ENCODE data around the gene UQCC3. TPM values are rescaled to one million over a fixed set of nuclear protein-coding genes. Genes with fewer than 3 reads are reported as not detected.
A peak's percentile ranks its signal among the peaks of the same experiment; 100 is the strongest.

The UQCC3 gene
- total RNA-seq, 1 experiment from 2014 or later: 17.9 TPM

- Histone ChIP-seq H3K36me3 (ENCODE audit: control insufficient read depth in 1 of 2, insufficient read depth in 2 of 2, low read length in 2 of 2) (peaks cover 4 to 11% of the 10 kb centered on the region in 2 experiments; a peak in 3 of 4 replicates), H3K4me1 (ENCODE audit: control insufficient read depth in 1 of 2, insufficient read depth in 2 of 2, low read length in 2 of 2) (peaks cover 23 to 44% of the 10 kb centered on the region in 2 experiments), H4K20me1 (ENCODE audit: insufficient read depth) (no peaks in the 10 kb centered on the region), H2AFZ (ENCODE audit: low read depth, low read length, poor library complexity, severe bottlenecking) (peak within 1 kb of the TSS; percentile 43), H3K4me2 (ENCODE audit: low read length) (peak within 1 kb of the TSS; percentile 95), H3K4me3 (replicated peaks in 1 of 2; ENCODE audit: low read depth in 1 of 2, low read length in 2 of 2) (peak within 1 kb of the TSS; percentile 80 to 87), H3K9me3 (ENCODE audit: control insufficient read depth in 1 of 2, insufficient read depth in 1 of 2, low read depth in 1 of 2, low read length in 2 of 2) (no peaks in the 10 kb centered on the region), H3K9ac (ENCODE audit: low read length) (peak within 1 kb of the TSS; percentile 84), H3K9me2 (ENCODE audit: insufficient read depth) (no peaks in the 10 kb centered on the region), H3K79me2 (ENCODE audit: insufficient read depth, low read length) (peaks cover 42% of the 10 kb centered on the region), H3K27me3 (ENCODE audit: insufficient read depth, low read length) (no peaks in the 10 kb centered on the region), H3K27ac (ENCODE audit: low read depth, low read length) (peak within 1 kb of the TSS; percentile 82)
- ATAC-seq (peak; percentile 73), DNase-seq (ENCODE audit: low read depth, low spot score) (peak; percentile 64)
- BruUV-seq (replicated peaks): TSS peak; percentile 80
- ChIA-PET CTCF (interaction anchor here (0.7 to 3.1 kb wide), 2 partner anchors 58 to 284 kb away, joined by 3 to 8 read pairs; no protein-coding TSS in a partner anchor), POLR2A (interaction anchor here (0.7 to 3.0 kb wide), 4 partner anchors 11 to 162 kb away, joined by 3 to 16 read pairs (median 9); partner anchors contain the start of gene MTA2), RAD21 (ENCODE audit: low non-redundant PET in 1 of 2, low total read pairs in 2 of 2, uncharacterized antibody in 2 of 2, unreplicated experiment in 2 of 2) (interaction anchor here in 1 of 2 experiments (0.6 kb wide), 1 partner anchor 123 kb away, joined by 4 read pairs; no protein-coding TSS in a partner anchor)
- intact Hi-C loops (cut with micrococcal nuclease): loop anchor here (10.0 kb wide), 1 partner anchor 86 kb away; the partner anchor contains the start of gene POLR2G
- no peak for TF ChIP-seq RAD21 (IDR thresholded peaks at IDR 0.05; ENCODE audit: low read depth)
- TF ChIP-seq YY1 (IDR thresholded peaks at IDR 0.05; ENCODE audit: extremely low read depth, insufficient replicate concordance, low read depth, low read length): peak; percentile 21
- TF ChIP-seq FOSL1 (IDR thresholded peaks at IDR 0.05; ENCODE audit: low read depth): no peak
- TF ChIP-seq, protein P1, sequence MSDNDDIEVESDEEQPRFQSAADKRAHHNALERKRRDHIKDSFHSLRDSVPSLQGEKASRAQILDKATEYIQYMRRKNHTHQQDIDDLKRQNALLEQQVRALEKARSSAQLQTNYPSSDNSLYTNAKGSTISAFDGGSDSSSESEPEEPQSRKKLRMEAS (IDR thresholded peaks at IDR 0.05): no peak
- TF ChIP-seq ZFX (IDR thresholded peaks at IDR 0.05): 0 out of 2 replicates have a peak, but pooled peaks have one; percentile 25
- TF ChIP-seq CEBPB (IDR thresholded peaks at IDR 0.05; ENCODE audit: low read depth): no peak
- TF ChIP-seq POLR2A (IDR thresholded peaks at IDR 0.05; ENCODE audit: borderline replicate concordance, extremely low read depth, insufficient read depth, insufficient read length): no peak
- TF ChIP-seq JUND (IDR thresholded peaks at IDR 0.05): no peak
- TF ChIP-seq EZH2phosphoT487 (IDR thresholded peaks at IDR 0.05; ENCODE audit: borderline replicate concordance): no peak
- TF ChIP-seq EZH2 (IDR thresholded peaks at IDR 0.05): no peak
- TF ChIP-seq ZNF274 (IDR thresholded peaks at IDR 0.05; ENCODE audit: low read depth, low read length): no peak
- no peak for TF ChIP-seq ELF1 (IDR thresholded peaks at IDR 0.05; ENCODE audit: borderline replicate concordance, low read depth)
- TF ChIP-seq SP1 (IDR thresholded peaks at IDR 0.05; ENCODE audit: low read depth): no peak
- TF ChIP-seq ZBTB33 (IDR thresholded peaks at IDR 0.05; ENCODE audit: extremely low read depth, insufficient replicate concordance, low read length): peak; percentile 80
- no peak for TF ChIP-seq SRF (IDR thresholded peaks at IDR 0.05; ENCODE audit: low read depth)
- TF ChIP-seq, protein P2, sequence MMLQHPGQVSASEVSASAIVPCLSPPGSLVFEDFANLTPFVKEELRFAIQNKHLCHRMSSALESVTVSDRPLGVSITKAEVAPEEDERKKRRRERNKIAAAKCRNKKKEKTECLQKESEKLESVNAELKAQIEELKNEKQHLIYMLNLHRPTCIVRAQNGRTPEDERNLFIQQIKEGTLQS (IDR thresholded peaks at IDR 0.05): no peak
- TF ChIP-seq, protein P3, sequence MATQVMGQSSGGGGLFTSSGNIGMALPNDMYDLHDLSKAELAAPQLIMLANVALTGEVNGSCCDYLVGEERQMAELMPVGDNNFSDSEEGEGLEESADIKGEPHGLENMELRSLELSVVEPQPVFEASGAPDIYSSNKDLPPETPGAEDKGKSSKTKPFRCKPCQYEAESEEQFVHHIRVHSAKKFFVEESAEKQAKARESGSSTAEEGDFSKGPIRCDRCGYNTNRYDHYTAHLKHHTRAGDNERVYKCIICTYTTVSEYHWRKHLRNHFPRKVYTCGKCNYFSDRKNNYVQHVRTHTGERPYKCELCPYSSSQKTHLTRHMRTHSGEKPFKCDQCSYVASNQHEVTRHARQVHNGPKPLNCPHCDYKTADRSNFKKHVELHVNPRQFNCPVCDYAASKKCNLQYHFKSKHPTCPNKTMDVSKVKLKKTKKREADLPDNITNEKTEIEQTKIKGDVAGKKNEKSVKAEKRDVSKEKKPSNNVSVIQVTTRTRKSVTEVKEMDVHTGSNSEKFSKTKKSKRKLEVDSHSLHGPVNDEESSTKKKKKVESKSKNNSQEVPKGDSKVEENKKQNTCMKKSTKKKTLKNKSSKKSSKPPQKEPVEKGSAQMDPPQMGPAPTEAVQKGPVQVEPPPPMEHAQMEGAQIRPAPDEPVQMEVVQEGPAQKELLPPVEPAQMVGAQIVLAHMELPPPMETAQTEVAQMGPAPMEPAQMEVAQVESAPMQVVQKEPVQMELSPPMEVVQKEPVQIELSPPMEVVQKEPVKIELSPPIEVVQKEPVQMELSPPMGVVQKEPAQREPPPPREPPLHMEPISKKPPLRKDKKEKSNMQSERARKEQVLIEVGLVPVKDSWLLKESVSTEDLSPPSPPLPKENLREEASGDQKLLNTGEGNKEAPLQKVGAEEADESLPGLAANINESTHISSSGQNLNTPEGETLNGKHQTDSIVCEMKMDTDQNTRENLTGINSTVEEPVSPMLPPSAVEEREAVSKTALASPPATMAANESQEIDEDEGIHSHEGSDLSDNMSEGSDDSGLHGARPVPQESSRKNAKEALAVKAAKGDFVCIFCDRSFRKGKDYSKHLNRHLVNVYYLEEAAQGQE (IDR thresholded peaks at IDR 0.05; ENCODE audit: low read depth): no peak
These were observed 7.6 kb downstream of the UQCC3 start, which contains the start of gene UBXN1 for GRCh38 chr11:62678770-62679696. Gene UBXN1 (minus strand): TSS chr11:62679073. CDS start chr11:62678923, 150 bp downstream.

Data from HCT116 (cell line).